NCI-H345 treated with DMSO at 0.1 percent for 48 hours (cell line): ENCODE results near the gene PDE10A.
"Not testable (repeated sequence)": the region's sequence is repeated elsewhere in the genome, so short reads cannot be mapped to it uniquely, and the experiment has no call there.

Experiments used
- DNase-seq: peaks from one replicate; lab custom pipeline; 2025; ENCODE audit not compliant: unreplicated experiment; lab: John Stamatoyannopoulos, UW

Gene PDE10A

DNA sequence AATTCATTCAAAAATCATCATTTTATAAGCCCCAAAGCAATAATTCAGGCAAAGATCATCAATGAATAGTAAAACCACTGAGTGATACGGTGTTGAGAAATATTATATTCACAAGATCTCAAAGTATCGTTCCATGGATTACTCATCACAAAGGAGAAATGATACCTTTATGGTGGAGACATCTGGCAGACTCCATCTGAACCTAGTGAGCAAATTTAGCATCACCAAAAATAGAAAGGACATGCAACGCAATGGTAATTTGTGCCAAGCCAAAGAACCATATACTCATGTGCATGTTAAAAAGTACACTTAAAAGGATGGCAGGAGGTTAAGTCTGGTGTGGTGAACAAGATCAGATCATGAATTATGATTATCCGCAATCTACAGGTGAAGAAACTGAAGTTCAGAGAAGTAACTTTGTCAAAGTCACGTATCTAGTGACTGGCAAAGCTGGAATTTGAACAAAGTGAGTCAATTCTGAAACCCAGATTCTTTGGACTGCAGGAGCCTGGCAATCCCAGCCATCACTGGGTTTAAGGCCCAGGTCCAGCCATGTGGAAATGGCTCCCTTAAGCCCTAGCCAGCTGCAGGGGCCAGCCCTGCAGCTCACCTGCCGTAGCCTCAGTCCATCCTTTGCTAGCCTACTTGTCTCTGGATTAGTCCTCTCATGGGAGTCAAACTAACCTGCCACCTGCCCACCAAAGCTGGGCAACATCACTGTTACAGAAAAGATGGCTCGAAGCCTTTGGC is 68.3 kb downstream of the PDE10A start:
- no peak for DNase-seq

DNA sequence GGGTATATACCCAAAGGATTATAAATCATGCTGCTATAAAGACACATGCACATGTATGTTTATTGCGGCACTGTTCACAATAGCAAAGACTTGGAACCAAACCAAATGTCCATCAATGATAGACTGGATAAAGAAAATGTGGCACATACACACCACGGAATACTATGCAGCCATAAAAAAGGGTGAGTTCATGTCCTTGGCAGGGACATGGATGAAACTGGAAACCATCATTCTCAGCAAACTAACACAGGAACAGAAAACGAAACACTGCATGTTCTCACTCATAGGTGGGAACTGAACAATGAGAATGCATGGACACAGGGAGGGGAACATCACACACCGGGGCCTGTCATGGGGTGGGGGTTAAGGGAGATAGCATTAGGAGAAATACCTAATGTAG is 70.1 kb downstream of the PDE10A start:
- not testable (repeated sequence) for DNase-seq

DNA sequence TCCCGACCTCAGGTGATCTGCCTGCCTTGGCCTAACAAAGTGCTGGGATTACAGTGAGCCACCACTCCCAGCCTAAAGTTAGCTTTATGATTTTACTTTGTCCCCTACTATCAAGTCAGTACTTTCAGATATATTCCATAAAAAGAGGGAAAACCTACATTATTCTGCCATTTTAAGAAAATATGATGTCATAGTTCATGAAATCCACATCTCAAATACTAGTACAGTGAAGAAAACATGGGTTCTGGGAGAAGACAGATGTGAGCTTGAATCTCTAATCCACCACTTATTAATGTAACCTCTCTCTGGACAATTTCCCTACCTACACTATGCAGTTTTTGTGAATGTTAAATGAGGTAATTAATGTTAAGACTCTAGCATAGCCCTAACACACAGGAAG is 74.5 kb downstream of the PDE10A start:
- DNase-seq, result no peak

DNA sequence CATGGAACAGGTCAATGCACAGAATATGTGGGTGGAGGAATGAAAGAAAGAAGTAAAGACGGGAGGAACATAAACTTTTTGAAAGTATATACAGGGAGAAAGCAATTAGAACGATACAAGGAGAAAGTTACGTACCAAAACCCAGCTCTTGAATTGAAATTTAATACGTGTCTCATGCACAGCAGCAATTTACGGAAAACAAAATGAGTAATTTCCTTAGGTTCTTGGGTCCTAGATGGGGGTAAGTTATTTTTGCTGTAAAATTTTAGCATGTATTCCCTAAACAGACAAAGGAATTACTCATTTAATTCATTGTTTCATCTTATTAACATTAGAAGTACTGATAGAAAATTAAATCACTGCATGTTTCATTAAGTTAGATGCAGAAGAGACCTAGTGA is 75.8 kb downstream of the PDE10A start:
- DNase-seq, result no peak

DNA sequence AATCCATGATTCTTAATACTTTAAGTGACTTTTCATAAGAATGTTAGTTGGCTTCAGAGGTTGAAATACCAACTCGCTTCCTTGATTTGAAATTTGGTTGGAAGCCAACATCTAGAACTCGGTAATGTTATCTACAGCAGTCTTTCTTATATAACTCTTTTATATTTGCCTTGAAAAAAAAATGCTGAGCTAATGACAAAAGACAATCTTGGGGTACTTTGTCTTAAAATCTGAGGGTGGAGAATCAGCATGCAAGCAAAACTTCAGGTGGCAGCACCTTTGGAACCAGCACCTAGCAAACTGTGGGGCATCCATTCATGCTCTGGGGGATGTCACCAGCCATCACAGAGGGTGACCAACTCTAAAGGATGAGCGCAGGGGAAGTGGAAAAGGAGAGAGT is 76.3 kb downstream of the PDE10A start:
- DNase-seq, result no peak

DNA sequence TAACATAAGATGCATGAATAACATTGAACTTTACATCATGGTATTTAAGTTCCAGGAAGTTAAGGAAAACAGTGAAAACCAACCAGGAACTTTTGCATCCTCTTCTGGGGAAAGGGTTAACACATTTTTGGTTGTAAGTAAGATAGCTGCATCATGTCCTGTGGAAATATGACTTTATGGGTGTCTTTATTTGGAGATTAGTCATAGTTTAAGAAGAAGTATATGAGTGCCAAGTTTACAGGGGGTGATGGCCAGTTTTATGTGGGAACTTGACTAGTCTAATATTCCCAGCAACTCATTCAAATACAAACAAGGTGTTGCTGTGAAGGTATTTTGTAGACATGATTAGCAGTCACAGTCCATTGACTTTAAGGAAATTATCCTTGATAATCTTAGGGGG is 78.0 kb downstream of the PDE10A start:
- no peak for DNase-seq

DNA sequence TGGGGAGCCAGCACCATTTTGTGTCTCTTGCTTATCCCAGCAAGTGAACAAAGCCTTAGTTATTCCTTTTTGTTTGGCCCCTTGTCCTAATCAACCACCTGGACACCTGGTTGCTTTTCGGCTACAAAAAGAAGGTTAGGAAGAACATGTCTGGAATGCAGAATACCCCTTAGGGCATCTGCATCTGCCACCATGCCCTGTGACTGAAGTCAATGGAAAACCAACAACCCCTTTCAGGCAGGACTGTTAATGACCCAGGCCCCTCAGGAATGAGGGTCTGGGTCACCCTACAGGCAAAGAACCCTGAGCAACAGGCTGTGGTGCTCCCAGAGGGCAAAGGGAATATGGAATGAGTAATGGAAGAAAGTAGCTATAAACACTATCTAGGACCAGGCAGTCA is 78.5 kb downstream of the PDE10A start:
- no peak for DNase-seq

DNA sequence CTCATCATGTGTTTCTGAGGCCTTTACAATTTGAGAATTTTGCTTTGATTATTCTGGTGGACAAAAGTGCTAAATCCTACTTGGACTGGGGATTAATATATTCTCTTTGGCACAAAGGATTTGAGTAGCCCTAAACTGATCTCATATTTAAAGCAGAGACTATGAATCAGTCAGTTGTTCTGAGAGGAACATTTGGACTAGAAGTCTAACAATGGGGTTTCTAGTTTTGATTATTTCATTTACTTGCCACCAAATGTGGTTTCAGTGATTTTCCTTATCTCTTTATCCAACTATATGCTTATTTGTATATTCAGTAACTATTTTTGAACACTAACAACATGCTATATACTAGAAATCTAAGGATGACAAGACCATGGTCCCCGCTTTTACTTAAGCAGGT is 81.4 kb downstream of the PDE10A start:
- DNase-seq, result no peak

DNA sequence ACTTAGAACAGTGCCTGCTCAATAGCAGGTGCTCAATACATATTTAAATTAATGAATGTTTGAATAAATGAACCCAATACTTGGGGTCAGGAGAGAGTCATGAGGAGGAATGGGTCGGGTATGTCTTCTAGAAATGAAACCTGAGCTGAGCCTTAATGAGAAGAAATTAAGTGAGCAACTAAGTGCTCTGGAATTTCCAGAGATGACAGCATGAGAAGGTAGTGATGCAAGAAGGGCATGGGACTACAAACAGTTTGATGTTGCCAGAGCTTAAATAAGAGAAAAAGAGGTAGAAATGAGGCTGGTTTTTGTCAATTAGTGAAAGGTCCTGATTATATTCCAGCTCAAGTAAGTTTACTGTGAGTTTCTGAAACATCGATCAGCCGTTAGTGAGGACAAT is 82.9 kb downstream of the PDE10A start:
- no peak for DNase-seq

DNA sequence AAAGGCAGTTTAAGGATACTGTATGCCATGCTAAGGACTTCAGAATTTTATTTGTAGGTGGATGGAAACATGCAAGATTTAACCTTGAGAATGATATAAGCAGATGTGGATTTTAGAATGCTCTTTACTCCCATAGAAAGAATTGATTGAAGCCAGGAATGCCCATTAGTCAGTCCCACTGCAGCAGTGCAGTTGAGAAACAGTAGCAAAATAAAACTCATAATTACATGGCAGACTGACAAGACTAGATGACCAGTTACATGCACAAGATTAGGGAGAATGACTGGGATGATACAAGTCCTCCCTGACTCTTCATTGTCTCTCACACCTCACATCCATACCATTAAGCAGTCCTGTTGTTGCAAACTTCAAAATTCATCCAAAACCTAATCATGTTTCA is 83.9 kb downstream of the PDE10A start:
- no peak for DNase-seq

DNA sequence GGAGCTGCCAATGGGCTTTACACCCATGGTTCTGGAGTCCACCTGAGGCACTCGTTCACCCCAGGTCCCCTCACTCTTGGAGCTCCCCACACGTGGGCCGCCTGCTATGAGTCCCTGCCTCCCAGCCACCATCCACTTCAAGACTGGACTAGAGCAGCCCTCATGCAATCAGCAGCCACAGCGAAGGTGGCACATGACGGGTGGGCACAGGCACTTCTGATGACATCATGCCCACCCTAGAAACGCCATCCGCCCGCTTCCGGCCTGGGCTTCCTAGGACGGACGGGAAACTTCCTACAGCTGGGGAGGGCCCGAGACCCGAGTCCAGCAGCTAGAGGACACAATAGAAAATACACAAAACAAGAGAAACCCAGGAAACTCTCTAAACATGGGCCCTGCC is 85.5 kb downstream of the PDE10A start:
- no peak for DNase-seq

DNA sequence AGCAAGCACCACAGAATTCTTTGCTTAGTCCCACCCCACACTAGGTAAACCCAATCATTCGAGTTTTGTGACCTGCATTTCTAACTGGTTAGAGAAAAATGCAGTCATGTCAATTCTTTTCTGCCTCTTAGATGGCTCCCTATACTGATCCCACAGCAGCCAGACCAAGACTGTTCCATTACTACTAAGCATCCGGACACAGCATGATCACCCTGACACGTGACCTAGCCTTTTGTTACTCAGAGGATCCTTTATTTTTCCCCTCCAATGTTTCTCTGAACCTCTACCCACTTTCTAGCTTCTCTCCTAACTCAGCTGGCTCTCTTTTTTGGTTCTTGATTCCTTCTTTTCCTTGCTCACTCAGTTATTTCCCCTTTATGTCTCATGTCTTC is 87.9 kb downstream of the PDE10A start:
- no peak for DNase-seq

DNA sequence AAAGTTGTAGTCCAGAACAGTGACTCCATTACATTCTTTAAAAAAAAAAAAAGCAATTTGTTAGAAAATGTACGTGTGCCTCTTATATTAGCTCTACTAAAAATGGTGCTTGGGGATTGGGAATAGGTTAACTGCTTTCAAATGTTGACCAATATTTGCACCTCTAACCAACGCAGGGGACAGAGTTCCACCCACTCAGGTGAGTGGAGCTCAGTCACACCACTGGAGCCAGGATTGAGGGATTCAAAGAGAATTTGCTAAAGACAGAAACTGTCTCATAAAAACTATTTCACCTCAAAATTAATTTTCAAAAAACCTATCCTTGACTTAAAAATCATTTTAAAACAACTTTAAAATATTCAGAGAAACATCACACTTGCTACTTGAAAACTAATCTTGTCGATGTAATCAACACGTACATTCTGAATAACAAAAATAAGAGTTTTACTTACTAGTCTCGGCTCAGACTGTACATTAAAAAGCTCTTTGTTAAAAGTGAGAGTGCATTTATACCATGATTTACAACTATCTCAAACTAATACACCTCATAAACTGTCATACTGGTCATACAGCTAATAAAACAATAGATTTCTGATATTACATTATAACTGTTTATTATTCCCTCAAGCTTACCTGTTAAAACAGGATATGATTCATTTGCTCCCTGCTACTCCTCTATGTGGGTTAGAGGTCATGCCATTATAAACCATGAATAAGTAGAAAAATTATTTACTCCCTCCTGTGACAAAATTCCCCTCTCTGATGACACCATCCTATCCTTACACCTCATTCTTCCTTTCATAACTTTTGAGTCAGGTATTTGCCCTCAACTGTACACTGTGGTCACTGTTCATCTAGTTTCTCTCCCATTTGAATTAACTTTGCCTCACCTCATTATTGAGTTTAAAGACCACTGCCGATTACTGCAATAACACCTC is 88.6 kb downstream of the PDE10A start:
- DNase-seq, result no peak

DNA sequence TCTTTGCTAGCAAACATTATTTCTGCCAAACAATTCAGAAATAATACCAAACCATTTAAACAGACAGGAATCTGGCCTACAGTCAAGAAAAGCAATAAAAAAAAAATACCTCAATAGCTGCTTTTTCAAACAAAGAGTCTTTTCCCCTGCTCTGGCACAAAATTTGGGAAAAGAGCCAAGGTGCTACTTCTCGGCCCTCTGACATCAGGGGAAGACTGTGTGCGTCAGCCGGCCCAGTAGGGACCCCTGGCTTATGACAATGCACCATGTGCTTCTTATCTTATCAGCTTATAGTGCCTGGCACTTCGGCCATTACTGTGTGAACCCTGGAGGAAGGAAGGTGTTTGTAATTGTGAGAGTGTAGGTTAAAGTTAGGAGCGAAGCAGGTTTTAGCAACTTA is 89.4 kb downstream of the PDE10A start:
- no peak for DNase-seq

DNA sequence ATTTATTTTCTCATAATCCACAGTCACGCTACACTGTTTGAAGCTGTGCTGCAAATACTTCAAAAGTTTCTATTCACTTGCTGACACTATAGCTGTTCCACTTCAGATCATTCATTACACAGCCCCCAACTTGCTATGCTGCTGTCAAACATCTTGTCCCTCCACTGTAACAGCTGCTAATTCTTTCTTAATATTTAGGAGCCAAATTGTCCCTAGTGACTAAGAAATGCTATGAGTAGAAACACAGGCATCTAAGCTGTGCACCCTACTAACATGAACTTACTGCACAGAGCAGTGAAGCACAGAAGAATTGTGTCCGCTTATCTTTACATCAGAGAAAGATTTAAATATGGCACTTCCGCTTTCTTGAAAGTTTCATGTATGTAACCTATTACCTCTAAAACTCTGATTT is 91.3 kb downstream of the PDE10A start:
- DNase-seq, result no peak

DNA sequence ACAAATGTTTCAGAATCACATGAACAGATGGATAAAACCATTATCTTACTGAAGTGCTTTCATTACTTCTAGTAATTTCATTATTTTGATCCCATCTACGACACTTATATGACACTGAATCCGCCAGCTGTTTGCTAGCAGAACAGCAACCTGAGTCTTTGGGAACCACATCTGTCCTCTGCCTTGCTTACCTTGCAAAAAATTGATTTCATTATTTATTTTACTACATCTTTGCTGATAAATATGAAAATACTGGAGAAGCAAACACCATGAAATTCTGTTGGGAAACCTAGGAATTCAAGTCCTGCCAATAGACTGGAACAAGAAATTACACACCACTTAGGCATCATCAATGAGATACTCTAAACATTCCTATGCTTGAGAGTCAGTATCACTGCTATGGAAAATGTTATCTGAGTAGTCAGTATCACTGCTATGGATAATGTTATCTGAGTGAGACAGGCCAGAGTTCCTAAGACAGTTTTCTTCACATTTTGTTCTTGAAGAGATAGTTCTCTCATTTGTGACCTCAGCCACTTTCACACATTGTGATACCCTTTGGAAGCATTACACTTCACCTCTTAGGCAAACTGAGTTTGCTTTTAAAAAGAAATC is 91.9 kb downstream of the PDE10A start:
- DNase-seq, result no peak

DNA sequence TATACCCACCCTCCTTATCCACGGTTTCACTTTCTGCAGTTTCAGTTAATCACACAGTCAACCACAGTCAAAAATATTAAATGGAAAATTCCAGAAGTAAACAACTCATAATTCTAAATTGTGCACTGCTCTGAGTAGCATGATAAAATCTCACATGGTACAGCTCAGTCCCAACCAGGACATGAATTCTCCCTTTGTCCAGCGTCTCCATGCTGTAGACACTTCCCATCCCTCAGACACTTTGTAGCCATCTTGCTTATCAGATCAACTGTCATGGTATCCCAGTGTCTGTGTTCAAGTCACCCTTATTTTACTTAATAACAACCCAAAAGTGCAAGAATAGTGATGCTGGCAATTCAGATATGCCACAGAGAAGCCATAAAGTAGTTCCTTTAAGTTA is 94.7 kb downstream of the PDE10A start:
- no peak for DNase-seq

DNA sequence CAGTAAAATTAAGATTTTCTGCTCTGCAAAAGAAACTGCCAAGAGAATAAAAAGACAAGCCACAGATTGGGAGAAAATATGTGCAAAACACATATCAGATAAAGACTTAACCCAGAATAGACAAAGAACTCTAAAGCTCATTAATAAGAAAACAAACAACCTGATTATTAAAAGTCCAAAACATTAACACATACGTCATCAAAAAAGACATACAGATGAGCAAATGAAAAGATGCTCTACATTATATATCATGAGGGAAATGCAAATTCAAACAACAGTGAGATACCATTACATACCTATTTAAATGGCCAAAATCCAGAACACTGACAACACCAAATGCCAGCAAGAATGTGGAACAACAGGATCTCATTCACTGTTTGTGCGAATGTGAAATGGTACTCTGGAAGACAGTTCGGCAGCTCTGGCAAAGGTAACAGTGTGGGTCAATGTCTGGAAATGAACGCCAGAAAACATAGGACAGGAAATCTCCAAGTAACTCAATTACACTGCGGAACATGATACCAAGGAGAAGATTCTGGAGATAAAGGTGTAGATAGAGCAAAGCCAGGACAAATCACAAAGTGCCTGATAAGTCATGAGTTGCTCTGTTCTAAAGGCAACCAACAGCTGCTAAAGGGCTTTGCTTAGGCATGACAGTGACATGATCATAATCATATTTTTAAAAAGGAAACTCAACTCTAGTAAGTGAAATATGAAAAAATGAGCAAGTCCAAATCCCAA is 96.8 kb downstream of the PDE10A start:
- DNase-seq, result no peak

DNA sequence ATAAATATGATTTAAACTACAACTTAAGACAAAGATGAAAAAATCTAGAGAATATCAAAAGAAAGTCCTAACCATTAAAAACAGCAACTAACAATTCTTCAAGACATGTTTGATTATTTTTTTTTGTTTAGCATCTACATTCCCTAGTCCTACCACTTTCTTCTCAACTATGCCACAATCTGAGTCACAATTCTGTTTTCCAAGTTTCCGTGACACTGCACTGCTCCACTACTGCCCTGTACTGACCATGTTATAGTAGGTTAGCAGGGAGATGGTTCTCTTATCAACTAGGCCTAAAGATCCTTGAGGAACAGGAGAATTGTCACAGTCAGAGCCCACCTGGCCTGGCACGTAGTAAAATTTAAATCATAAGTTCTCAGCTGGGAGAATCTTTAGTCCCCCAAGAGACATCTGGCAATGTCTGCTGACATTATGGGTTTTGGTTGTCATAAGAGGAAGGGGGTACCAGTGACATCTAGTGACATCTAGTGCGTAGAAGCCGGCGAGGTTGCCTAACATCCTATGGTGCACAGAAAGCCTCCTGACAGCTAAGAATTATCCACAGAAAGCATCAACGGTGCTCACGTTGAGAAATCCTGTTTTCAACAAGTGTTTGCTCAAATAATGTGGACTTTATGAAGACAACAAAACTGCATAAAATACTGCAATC is 100.5 kb downstream of the PDE10A start:
- DNase-seq, result no peak

DNA sequence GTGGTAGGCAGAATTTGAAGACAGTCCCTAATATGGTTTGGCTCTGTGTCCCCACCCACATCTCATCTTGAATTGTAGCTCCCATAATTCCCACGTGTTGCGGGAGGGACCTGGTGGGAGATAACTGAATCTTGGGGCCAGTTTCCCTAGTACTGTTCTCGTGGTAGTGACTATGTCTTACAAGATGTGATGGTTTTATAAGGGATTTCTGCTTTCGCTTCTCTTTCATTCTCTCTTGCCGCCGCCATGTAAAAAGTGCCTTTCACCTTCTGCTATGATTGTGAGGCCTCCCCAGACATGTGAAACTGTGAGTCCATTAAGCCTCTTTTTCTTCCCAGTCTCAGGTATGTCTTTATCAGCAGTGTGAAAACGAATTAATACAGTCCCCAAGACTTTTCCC is 103.4 kb downstream of the PDE10A start:
- no peak for DNase-seq

DNA sequence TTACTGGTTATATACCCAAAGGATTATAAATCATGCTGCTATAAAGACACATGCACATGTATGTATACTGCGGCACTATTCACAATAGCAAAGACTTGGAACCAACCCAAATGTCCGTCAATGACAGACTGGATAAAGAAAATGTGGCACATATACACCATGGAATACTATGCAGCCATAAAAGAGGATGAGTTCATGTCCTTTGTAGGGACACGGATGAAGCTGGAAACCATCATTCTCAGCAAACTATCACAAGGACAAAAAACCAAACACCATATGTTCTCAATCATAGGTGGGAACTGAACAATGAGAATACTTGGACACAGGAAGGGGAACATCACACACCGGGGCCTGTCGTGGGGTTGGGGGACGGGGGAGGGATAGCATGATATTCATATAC is 104.9 kb downstream of the PDE10A start:
- not testable (repeated sequence) for DNase-seq
